Activated CD4-positive, alpha-beta T cell treated with anti-CD3 and anti-CD28 coated beads, Interleukin-2, amount 50 U/mL, for 1 hour (primary cell): ENCODE data around the gene NR3C1.

Experiments used
- DNase-seq: peaks from one replicate; pipeline ENCODE4 v3.0.0-alpha.2; 2020

The NR3C1 gene

GRCh38 chr5:143249851-143250250 lies 153.6 kb downstream of the NR3C1 start:
- DNase-seq = no peak

GRCh38 chr5:143248822-143249579 lies 154.5 kb downstream of the NR3C1 start:
- no peak for DNase-seq

- no peak for DNase-seq
Observed at GRCh38 chr5:143248391-143248790, 155.1 kb downstream of the NR3C1 start.

GRCh38 chr5:143247134-143247815 lies 156.2 kb downstream of the NR3C1 start:
- DNase-seq = no peak

GRCh38 chr5:143245929-143246561 lies 157.4 kb downstream of the NR3C1 start:
- no peak for DNase-seq

GRCh38 chr5:143244990-143245389 lies 158.5 kb downstream of the NR3C1 start:
- no peak for DNase-seq

- DNase-seq = no peak
Observed at GRCh38 chr5:143244000-143244736, 159.3 kb downstream of the NR3C1 start.

- no peak for DNase-seq
Observed at GRCh38 chr5:143243103-143243502, 160.4 kb downstream of the NR3C1 start.

GRCh38 chr5:143241892-143242291 lies 161.6 kb downstream of the NR3C1 start:
- no peak for DNase-seq

- DNase-seq = no peak
Observed at GRCh38 chr5:143239882-143240518, 163.5 kb downstream of the NR3C1 start.

- no peak for DNase-seq
Observed at GRCh38 chr5:143238620-143239019, 164.9 kb downstream of the NR3C1 start.

GRCh38 chr5:143237664-143238063 lies 165.8 kb downstream of the NR3C1 start:
- no peak for DNase-seq

- DNase-seq = no peak
Observed at GRCh38 chr5:143236682-143237081, 166.8 kb downstream of the NR3C1 start.

- DNase-seq = no peak
Observed at GRCh38 chr5:143235423-143235822, 168.1 kb downstream of the NR3C1 start.

GRCh38 chr5:143234162-143234842 lies 169.2 kb downstream of the NR3C1 start:
- DNase-seq = no peak

GRCh38 chr5:143233031-143233430 lies 170.5 kb downstream of the NR3C1 start:
- DNase-seq = no peak

- DNase-seq = no peak
Observed at GRCh38 chr5:143231973-143232812, 171.3 kb downstream of the NR3C1 start.

- no peak for DNase-seq
Observed at GRCh38 chr5:143231416-143231815, 172.1 kb downstream of the NR3C1 start.

- DNase-seq = no peak
Observed at GRCh38 chr5:143230676-143230996, 172.8 kb downstream of the NR3C1 start.

GRCh38 chr5:143229896-143230675 lies 173.4 kb downstream of the NR3C1 start:
- DNase-seq = peak; percentile 21
